OCI-LY7 (cell line): ENCODE data around the gene RANBP17. TPM values are rescaled to one million over a fixed set of nuclear protein-coding genes. Genes with fewer than 3 reads are reported as not detected.

Source experiments
- BruUV-seq: library from RNA; stranded (reverse); fragments of 400-500 nt; replicated peaks from 2 replicates; lab custom pipeline; 2021; lab: Mats Ljungman, UMichigan
- CTCF ChIA-PET: fragments of 300-600 bp; sonication (Branson Sonifier 250); formaldehyde crosslinking; loops from one replicate; lab custom pipeline; 2022; ENCODE audit warnings: antibody characterized with exemption; ENCODE audit not compliant: unreplicated experiment; lab: Charles Lee
- POLR2A ChIA-PET: fragments of 300-600 bp; sonication (Branson Sonifier 250); formaldehyde crosslinking; loops from one replicate; lab custom pipeline; 2022; ENCODE audit warnings: antibody characterized with exemption; lab: Charles Lee
- DNase-seq: peaks from one replicate; pipeline ENCODE4 v3.0.0-alpha.2; 2015; ENCODE audit warnings: low spot score
- H2AFZ ChIP-seq: fragments of 200-600 bp; sonication (generic), shearing (Covaris generic); 2 replicates; pipeline ENCODE4 v1.6.1; 2014; ENCODE audit warnings: mild to moderate bottlenecking, antibody characterized with exemption, low read length, moderate library complexity
- H3K27ac ChIP-seq: fragments of 200-600 bp; sonication (generic); 2 replicates; pipeline ENCODE4 v1.5.1; 2014; ENCODE audit warnings: mixed run types, low read depth, mild to moderate bottlenecking, moderate library complexity, low read length, inconsistent platforms; ENCODE audit not compliant: poor library complexity, severe bottlenecking
- H3K36me3 ChIP-seq: fragments of 200-600 bp; sonication (generic); 2 replicates; pipeline ENCODE4 v1.6.1; 2014; ENCODE audit warnings: mild to moderate bottlenecking, antibody characterized with exemption, low read length, moderate library complexity, mixed read lengths; ENCODE audit not compliant: insufficient read depth
- H3K4me1 ChIP-seq: fragments of 200-600 bp; sonication (generic); 2 replicates; pipeline ENCODE4 v1.5.1; 2014; ENCODE audit warnings: mild to moderate bottlenecking, low read length; ENCODE audit not compliant: insufficient read depth, poor library complexity, severe bottlenecking
- H3K4me2 ChIP-seq: fragments of 200-600 bp; sonication (generic); 2 replicates; pipeline ENCODE4 v1.6.1; 2014; ENCODE audit warnings: mild to moderate bottlenecking, low read length
- H3K4me3 ChIP-seq: fragments of 200-600 bp; sonication (generic); 2 replicates; pipeline ENCODE4 v1.5.1; 2014; ENCODE audit warnings: mild to moderate bottlenecking, low read depth, low read length; ENCODE audit not compliant: poor library complexity, severe bottlenecking
- H3K79me2 ChIP-seq: fragments of 200-600 bp; sonication (generic); 2 replicates; pipeline ENCODE4 v1.6.1; 2016; ENCODE audit warnings: low read depth, mild to moderate bottlenecking, low read length, moderate library complexity, mixed read lengths; ENCODE audit not compliant: insufficient read depth
- H3K9me2 ChIP-seq: fragments of 200-600 bp; sonication (generic); 2 replicates; pipeline ENCODE4 v1.6.1; 2016; ENCODE audit warnings: mild to moderate bottlenecking, low read length, mixed read lengths; ENCODE audit not compliant: insufficient read depth
- H3K9me3 ChIP-seq: fragments of 200-600 bp; sonication (generic); 2 replicates; pipeline ENCODE4 v1.6.1; 2014; ENCODE audit warnings: mild to moderate bottlenecking, mixed run types, low read length, mixed read lengths
- H4K20me1 ChIP-seq: fragments of 200-600 bp; sonication (generic); 2 replicates; pipeline ENCODE4 v1.6.1; 2014; ENCODE audit warnings: mild to moderate bottlenecking, antibody characterized with exemption, low read length, moderate library complexity, mixed read lengths; ENCODE audit not compliant: insufficient read depth
- EZH2phosphoT487 ChIP-seq: fragments of 200-600 bp; sonication (generic); IDR thresholded peaks from 2 replicates; pipeline ENCODE4 v1.6.1; 2018; ENCODE audit warnings: low read depth, borderline replicate concordance, mild to moderate bottlenecking, mixed run types, antibody characterized with exemption, low read length, moderate library complexity, mixed read lengths
- intact Hi-C: fragments of 100-400 bp; cut with micrococcal nuclease; formaldehyde crosslinking; loops from one replicate; pipeline ENCODE4 v1.10.0; 2022; ENCODE audit not compliant: unreplicated experiment
- total RNA-seq, 2 experiments: library from RNA; depleted of rRNA in 1 of 2; stranded (reverse); fragments of >200 nt in 1 of 2; shearing (Covaris generic) in 1 of 2; gene quantifications; 2 replicates each; pipeline ENCODE4 v1.2.3, GENCODE V29; 2014 to 2022
- TF ChIP-seq, protein P1 (sequence below): fragments of 200-600 bp; sonication (generic); conservative IDR thresholded peaks from 2 replicates; pipeline ENCODE4 v1.5.1; 2014; ENCODE audit warnings: mild to moderate bottlenecking, antibody characterized with exemption, low read length, moderate library complexity, mixed read lengths

The RANBP17 gene
- total RNA-seq, 2 experiments from 2014 or later: not detected

DNA sequence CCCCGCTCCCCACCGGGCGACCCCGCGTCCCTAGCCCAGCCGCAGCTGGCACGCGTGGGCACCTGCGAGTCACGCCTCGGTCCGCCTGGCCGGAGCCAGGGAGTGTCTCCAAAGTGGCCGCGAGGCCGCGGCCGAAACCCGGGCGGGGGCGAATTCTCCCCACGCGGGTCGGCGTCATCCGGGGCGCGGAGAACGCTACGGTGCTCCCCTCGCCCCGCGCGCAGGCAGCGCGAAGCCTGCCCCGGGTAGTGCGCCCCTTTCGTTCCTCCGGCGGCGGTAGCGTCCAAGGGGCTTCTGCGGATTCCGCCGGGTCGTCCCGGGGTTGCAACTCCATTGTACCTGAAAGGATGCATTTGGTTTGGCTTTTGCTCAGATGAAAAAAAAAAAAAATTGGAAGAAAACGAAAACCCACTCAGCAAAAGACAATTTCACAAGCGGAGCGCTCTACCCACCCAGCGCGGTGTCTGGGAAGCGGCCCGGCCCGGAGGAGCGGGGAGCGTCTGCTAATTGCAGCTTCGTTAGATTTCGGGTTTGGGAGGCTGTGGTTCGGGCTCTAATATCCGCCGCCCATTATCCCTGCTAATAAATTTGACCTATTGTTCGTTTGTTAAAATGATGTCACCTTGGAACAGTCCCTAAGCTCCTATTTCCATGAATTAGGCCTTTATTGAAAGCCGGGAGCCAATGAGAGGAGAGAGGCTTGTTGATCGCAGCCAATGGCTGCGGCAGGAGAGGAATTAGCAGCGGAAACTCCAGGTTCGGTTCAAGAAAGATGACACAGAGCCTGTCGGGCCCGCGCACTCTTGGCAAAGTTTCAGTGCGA lies 446.8 kb downstream of the RANBP17 start, which contains the start of gene TLX3:
TLX3 (plus strand) TSS at position 796 of the 823 bp plus-strand sequence. CDS start 118 bp downstream, outside the sequence.
- Histone ChIP-seq H3K9me3 (no peaks in the 10 kb centered on the region), H3K27ac (no peak within 1 kb of the TSS), H3K9me2 (no peaks in the 10 kb centered on the region), H3K79me2 (no peaks in the 10 kb centered on the region), H2AFZ (no peak within 1 kb of the TSS), H3K4me3 (no peak within 1 kb of the TSS), H4K20me1 (no peaks in the 10 kb centered on the region), H3K36me3 (no peaks in the 10 kb centered on the region), H3K4me2 (no peak within 1 kb of the TSS), H3K4me1 (no peaks in the 10 kb centered on the region)
- BruUV-seq: no TSS peak
- intact Hi-C loops: no loop called here
- CTCF ChIA-PET: no interaction called here
- no peak for TF ChIP-seq EZH2phosphoT487
- TF ChIP-seq, protein P1, sequence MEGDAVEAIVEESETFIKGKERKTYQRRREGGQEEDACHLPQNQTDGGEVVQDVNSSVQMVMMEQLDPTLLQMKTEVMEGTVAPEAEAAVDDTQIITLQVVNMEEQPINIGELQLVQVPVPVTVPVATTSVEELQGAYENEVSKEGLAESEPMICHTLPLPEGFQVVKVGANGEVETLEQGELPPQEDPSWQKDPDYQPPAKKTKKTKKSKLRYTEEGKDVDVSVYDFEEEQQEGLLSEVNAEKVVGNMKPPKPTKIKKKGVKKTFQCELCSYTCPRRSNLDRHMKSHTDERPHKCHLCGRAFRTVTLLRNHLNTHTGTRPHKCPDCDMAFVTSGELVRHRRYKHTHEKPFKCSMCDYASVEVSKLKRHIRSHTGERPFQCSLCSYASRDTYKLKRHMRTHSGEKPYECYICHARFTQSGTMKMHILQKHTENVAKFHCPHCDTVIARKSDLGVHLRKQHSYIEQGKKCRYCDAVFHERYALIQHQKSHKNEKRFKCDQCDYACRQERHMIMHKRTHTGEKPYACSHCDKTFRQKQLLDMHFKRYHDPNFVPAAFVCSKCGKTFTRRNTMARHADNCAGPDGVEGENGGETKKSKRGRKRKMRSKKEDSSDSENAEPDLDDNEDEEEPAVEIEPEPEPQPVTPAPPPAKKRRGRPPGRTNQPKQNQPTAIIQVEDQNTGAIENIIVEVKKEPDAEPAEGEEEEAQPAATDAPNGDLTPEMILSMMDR: no peak
- POLR2A ChIA-PET: no interaction called here
- no peak for DNase-seq

DNA sequence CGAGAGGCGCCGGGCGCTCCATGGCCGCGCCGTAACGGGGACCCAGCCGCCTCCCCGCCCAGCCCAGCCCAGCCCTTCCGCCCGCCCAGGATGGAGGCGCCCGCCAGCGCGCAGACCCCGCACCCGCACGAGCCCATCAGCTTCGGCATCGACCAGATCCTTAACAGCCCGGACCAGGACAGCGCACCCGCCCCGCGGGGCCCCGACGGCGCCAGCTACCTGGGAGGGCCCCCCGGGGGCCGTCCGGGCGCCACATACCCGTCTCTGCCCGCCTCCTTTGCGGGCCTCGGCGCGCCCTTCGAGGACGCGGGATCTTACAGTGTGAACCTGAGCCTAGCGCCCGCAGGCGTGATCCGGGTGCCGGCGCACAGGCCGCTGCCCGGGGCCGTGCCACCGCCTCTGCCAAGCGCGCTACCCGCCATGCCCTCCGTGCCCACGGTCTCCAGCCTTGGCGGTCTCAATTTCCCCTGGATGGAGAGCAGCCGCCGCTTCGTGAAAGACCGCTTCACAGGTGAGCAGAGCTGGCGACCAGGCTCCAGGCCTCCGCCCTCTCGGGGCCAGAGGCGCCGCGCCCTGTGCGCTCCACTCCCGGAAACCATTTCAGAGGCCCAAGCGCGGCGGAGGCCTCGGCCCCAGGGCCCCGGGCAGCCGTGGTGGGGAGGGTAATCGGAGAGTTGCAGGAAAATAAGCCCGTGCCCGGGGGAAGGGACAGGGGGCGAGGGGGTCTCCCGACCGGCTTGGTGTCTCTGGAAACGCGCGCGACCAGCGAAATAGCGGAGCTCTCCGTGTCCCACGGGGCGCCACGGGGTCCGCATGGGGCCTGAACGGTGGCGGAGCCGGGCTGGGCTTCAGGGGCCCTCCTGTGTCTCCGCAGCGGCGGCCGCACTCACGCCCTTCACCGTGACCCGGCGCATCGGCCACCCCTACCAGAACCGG lies 447.7 kb downstream of the RANBP17 start:
- ChIA-PET POLR2A (no interaction called here), CTCF (no interaction called here)
- intact Hi-C loops: no loop called here
- Histone ChIP-seq H3K4me2 (no peak overlapping the region), H4K20me1 (no peaks in the 10 kb centered on the region), H2AFZ (no peak overlapping the region), H3K36me3 (no peaks in the 10 kb centered on the region), H3K4me3 (no peak overlapping the region), H3K9me3 (no peaks in the 10 kb centered on the region), H3K27ac (no peak overlapping the region), H3K4me1 (no peaks in the 10 kb centered on the region), H3K9me2 (no peaks in the 10 kb centered on the region), H3K79me2 (no peaks in the 10 kb centered on the region)
- DNase-seq: no peak
- TF ChIP-seq EZH2phosphoT487: no peak
- TF ChIP-seq, protein P1: no peak
- no TSS peak for BruUV-seq
